K562 (cell line): Measurements from ENCODE around the gene CPNE9. TPM values are rescaled to one million over a fixed set of nuclear protein-coding genes. Genes with fewer than 3 reads are reported as not detected.

ENCODE experiments used
- ATAC-seq: fragments of 200-7000 bp; cut with Tn5 transposase; 3 replicates; pipeline ENCODE4 v1.9.1; 2020; ENCODE audit warnings: moderate library complexity
- BruUV-seq: library from RNA; stranded (reverse); fragments of 400-500 nt; replicated peaks from 2 replicates; lab custom pipeline; 2021; lab: Mats Ljungman, UMichigan
- CTCF ChIA-PET: fragments of 300-600 bp; formaldehyde crosslinking; extraction: SDS; loops from one replicate; lab custom pipeline; 2021; ENCODE audit warnings: low intra/inter-chr PET ratio; lab: Yijun Ruan, JAX
- POLR2A ChIA-PET: fragments of 300-600, 350-650 bp; sonication (Branson Sonifier 250); formaldehyde crosslinking; extraction: SDS; loops from one replicate; lab custom pipeline; 2021; ENCODE audit warnings: antibody characterized with exemption, inconsistent platforms; lab: Yijun Ruan, JAX
- DNase-seq, 4 experiments: peaks; one replicate each; pipeline versions ENCODE4 v3.0.0 to v3.0.0-alpha.2; 2011 to 2018; ENCODE audit warnings: low spot score in 3 of 4, mixed read lengths in 3 of 4; ENCODE audit errors: extremely low read depth in 1 of 4
- FAIRE-seq: peaks from 2 replicates; lab custom pipeline; 2011; peaks lifted over from hg19 to GRCh38; lab: Jason Lieb, UNC
- H2AFZ ChIP-seq: 2 replicates; pipeline ENCODE4 v1.6.0; 2011; ENCODE audit warnings: low read depth, low read length, control low read depth, inconsistent platforms
- H3K27ac ChIP-seq: fragments of 200-600 bp; 3 replicates; pipeline ENCODE4 v1.8.0; 2011; ENCODE audit warnings: low read depth, mild to moderate bottlenecking, control low read depth, inconsistent platforms, low read length, moderate library complexity, mixed read lengths; ENCODE audit errors: extremely low read depth
- H3K27me3 ChIP-seq, 2 experiments: fragments of 300-600 bp in 1 of 2; 2 replicates in 1 of 2; 3 replicates in 1 of 2; pipeline versions ENCODE4 v1.6.0 to v1.8.0; 2011; ENCODE audit warnings: inconsistent platforms in 2 of 2, low read length in 2 of 2, mild to moderate bottlenecking in 1 of 2, mixed read lengths in 1 of 2, moderate library complexity in 1 of 2; ENCODE audit not compliant: control insufficient read depth in 2 of 2, insufficient read depth in 2 of 2
- H3K36me3 ChIP-seq: fragments of 300-600 bp; 3 replicates; pipeline ENCODE4 v1.8.0; 2011; ENCODE audit warnings: mild to moderate bottlenecking, low read length, inconsistent platforms; ENCODE audit not compliant: control insufficient read depth, insufficient read depth
- H3K4me1 ChIP-seq, 2 experiments: fragments of 200-600 bp in 1 of 2; replicated peaks in 1 of 2; 2 replicates in 1 of 2; 3 replicates in 1 of 2; pipeline versions ENCODE4 v1.5.1 to v1.8.0; 2011; ENCODE audit warnings: inconsistent platforms in 2 of 2, low read length in 2 of 2, mild to moderate bottlenecking in 1 of 2, mixed read lengths in 1 of 2, moderate library complexity in 1 of 2; ENCODE audit not compliant: control insufficient read depth in 2 of 2, insufficient read depth in 2 of 2
- H3K4me2 ChIP-seq: 2 replicates; pipeline ENCODE4 v1.6.1; 2011; ENCODE audit warnings: low read length, control low read depth, inconsistent platforms, mixed read lengths; ENCODE audit not compliant: insufficient read depth
- H3K4me3 ChIP-seq: fragments of 200-600 bp; sonication (generic), shearing (Covaris generic); 2 replicates; pipeline ENCODE4 v1.5.1; 2016; ENCODE audit warnings: control low read depth, inconsistent platforms
- H3K79me2 ChIP-seq: fragments of 200-600 bp; 3 replicates; pipeline ENCODE4 v1.8.0; 2011; ENCODE audit warnings: low read length, inconsistent platforms; ENCODE audit not compliant: control insufficient read depth, insufficient read depth
- H3K9ac ChIP-seq, 2 experiments: 2 replicates each; pipeline versions ENCODE4 v1.6.0 to v1.6.1; 2011; ENCODE audit warnings: low read depth in 2 of 2, low read length in 2 of 2, control low read depth in 1 of 2, inconsistent platforms in 1 of 2, mild to moderate bottlenecking in 1 of 2, mixed read lengths in 1 of 2; ENCODE audit not compliant: insufficient read depth in 1 of 2
- H3K9me1 ChIP-seq: one replicate; pipeline ENCODE4 v1.6.0; 2011; ENCODE audit warnings: inconsistent platforms, mild to moderate bottlenecking, low read length, moderate library complexity; ENCODE audit not compliant: control insufficient read depth, insufficient read depth
- H3K9me3 ChIP-seq: replicated peaks from 2 replicates; pipeline ENCODE4 v1.5.1; 2011; ENCODE audit warnings: low read depth, low read length, inconsistent platforms; ENCODE audit not compliant: control insufficient read depth, insufficient read depth
- H4K20me1 ChIP-seq: replicated peaks from 2 replicates; pipeline ENCODE4 v1.6.1; 2011; ENCODE audit warnings: low read length, inconsistent platforms, mixed read lengths; ENCODE audit not compliant: control insufficient read depth, insufficient read depth
- HDAC8 ChIP-seq: fragments of 450-650 bp; IDR thresholded peaks from 2 replicates; pipeline ENCODE4 v1.6.1; 2016; ENCODE audit warnings: mild to moderate bottlenecking, missing genetic modification characterization, moderate library complexity, missing compliant biosample characterization
- RBM14 ChIP-seq: fragments of 200-400 bp; formaldehyde crosslinking; IDR thresholded peaks from 2 replicates; pipeline ENCODE4 v1.6.1; 2018; ENCODE audit warnings: low read depth, mild to moderate bottlenecking, low read length, moderate library complexity, borderline replicate concordance; ENCODE audit not compliant: insufficient read depth
- TAF15 ChIP-seq: fragments of 200-400 bp; formaldehyde crosslinking; IDR thresholded peaks from 2 replicates; pipeline ENCODE4 v1.6.1; 2017; ENCODE audit warnings: mild to moderate bottlenecking, low read depth, low read length, moderate library complexity
- ZNF316 ChIP-seq: fragments of 450-650 bp; IDR thresholded peaks from 2 replicates; pipeline ENCODE4 v1.6.1; 2016
- WGBS: fragments of 100-300 bp; shearing (Covaris generic); methylation state at CpG from one replicate; pipeline ENCODE4 v1.1.6; 2016; ENCODE audit warnings: low coverage, mixed read lengths; ENCODE audit not compliant: insufficient coverage; ENCODE audit errors: missing lambda C conversion rate; 5-methylcytosine and 5-hydroxymethylcytosine counted together
- in situ Hi-C: fragments of 300-500 bp; cut with MboI; formaldehyde crosslinking; loops from 4 replicates; pipeline ENCODE4 v1.15.0; 2018; ENCODE audit warnings: inconsistent platforms, mixed read lengths
- intact Hi-C: fragments of 100-400 bp; cut with micrococcal nuclease; formaldehyde crosslinking; loops from 2 replicates; pipeline ENCODE4 v1.14.2; 2022
- polyA plus RNA-seq, 8 experiments: library from polyadenylated mRNA; depleted of rRNA in 4 of 8; stranded (reverse) in 5 of 8; unstranded in 3 of 8; fragments of >200 nt; fragmentation: Nextera tagmentation in 2 of 8; fragmentation: Illumina TruSeq in 1 of 8; extraction: Ambion mirVana in 2 of 8; extraction: Trizol in 1 of 8; gene quantifications; 2 replicates each; pipeline versions ENCODE4 v1.2.1 to v1.2.3, GENCODE V29; 2011 to 2014; ENCODE audit warnings: inconsistent platforms in 1 of 8, missing spikeins in 1 of 8
- total RNA-seq, 7 experiments: library from RNA; depleted of rRNA in 6 of 7; stranded (reverse); fragments of >200 nt in 6 of 7; fragmentation: Illumina TruSeq in 2 of 7; extraction: Trizol in 2 of 7; gene quantifications; 2 replicates each; pipeline versions ENCODE4 v1.2.1 to v1.2.3, GENCODE V29; 2011 to 2021; ENCODE audit warnings: low replicate concordance in 1 of 7

Gene CPNE9
- total and polyA plus RNA-seq, 9 of the 15 experiments (the other 6 are each of a cell fraction or from before 2014, with no cell fraction given), result 0.22 to 0.56 (median 0.29) TPM; not detected in 3

GRCh38 chr3:9747267-9747666 is 43.6 kb downstream of the CPNE9 start:
- in situ Hi-C loops, result no loop called here
- ATAC-seq, result no peak

DNA sequence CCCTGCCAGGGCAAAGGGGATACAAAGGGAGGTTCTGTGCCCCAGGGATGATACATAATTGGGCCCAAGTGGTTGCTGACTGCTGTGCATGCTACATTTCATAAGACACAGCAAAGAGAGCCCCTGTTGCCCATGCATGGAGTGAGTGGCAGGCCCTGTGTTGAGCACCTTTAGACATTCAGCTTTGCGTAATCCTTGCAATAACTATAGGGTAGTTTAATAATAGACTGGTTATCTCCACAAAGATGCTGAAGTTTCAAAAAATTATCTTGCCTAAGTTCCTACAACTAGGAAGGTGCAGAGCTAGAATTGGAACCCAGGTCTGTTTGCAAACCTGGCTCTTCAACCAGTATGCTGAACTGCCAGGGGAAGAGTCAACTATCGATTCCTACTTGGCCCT is 44.4 kb downstream of the CPNE9 start:
- Histone ChIP-seq H3K79me2 (peaks cover 16% of the 10 kb centered on the region), H3K4me2 (no peak overlapping the region), H3K9me3 (no peaks in the 10 kb centered on the region), H3K4me1 (peaks cover 12 to 27% of the 10 kb centered on the region in 2 experiments; a peak in 4 of 5 replicates), H3K9me1 (no peaks in the 10 kb centered on the region), H4K20me1 (no peaks in the 10 kb centered on the region), H3K9ac (no peak overlapping the region), H3K27ac (no peak overlapping the region), H2AFZ (no peak overlapping the region)
- in situ Hi-C loops, result no loop called here
- intact Hi-C loops, result no loop called here
- POLR2A ChIA-PET, result interaction anchor here (0.6 to 5.4 kb wide), 5 partner anchors 11 to 351 kb away, joined by 3 to 58 read pairs (median 4); partner anchors contain the start of gene BRPF1
- CTCF ChIA-PET, result no interaction called here
- ATAC-seq (no peak), DNase-seq (no peak)
- TF ChIP-seq TAF15 (no peak), RBM14 (no peak), ZNF316 (peak; percentile 33)
- TF ChIP-seq, all 486 proteins: peak for 1
- Histone ChIP-seq H3K36me3 (peaks cover 79% of the 10 kb centered on the region), H3K27me3 (no peaks in the 10 kb centered on the region), H3K4me3 (no peak overlapping the region)
- no peak for FAIRE-seq
- 88% methylated on average over 2 of the region's 2 CpGs for WGBS
- BruUV-seq, result no TSS peak

More at GRCh38 chr3:9747267-9747666, 43.6 kb downstream of the CPNE9 start:
- no peak overlapping the region for H3K4me3 ChIP-seq
- DNase-seq (no peak), FAIRE-seq (no peak)
- WGBS, result 85% methylated on average over 8 of the region's 8 CpGs
- H3K27me3 ChIP-seq, result no peaks in the 10 kb centered on the region
- no peak overlapping the region for H3K4me2 ChIP-seq
- no peak overlapping the region for H3K27ac ChIP-seq
- H4K20me1 ChIP-seq, result no peaks in the 10 kb centered on the region
- no peak overlapping the region for H2AFZ ChIP-seq
- no peaks in the 10 kb centered on the region for H3K9me1 ChIP-seq
- no peaks in the 10 kb centered on the region for H3K9me3 ChIP-seq
- peaks cover 12 to 27% of the 10 kb centered on the region in 2 experiments; a peak in 4 of 5 replicates for H3K4me1 ChIP-seq
- H3K9ac ChIP-seq, result peak overlapping the region in 1 of 2 experiments; percentile 31; a peak in 2 of 4 replicates
- POLR2A ChIA-PET, result interaction anchor here (0.8 to 5.4 kb wide), 4 partner anchors 10 to 97 kb away, joined by 3 to 58 read pairs (median 26); partner anchors contain the start of gene BRPF1
- H3K36me3 ChIP-seq, result peaks cover 82% of the 10 kb centered on the region
- CTCF ChIA-PET, result no interaction called here
- intact Hi-C loops, result no loop called here
- peaks cover 16% of the 10 kb centered on the region for H3K79me2 ChIP-seq
- TF ChIP-seq HDAC8 (tag), result no peak
- no TSS peak for BruUV-seq
